ENCODE measurements around the gene ZNF219. TPM values are rescaled to one million over a fixed set of nuclear protein-coding genes. Genes with fewer than 3 reads are reported as not detected.

The ZNF219 gene
- total RNA-seq, 1 experiment from 2014 or later: 84.5 TPM

DNA sequence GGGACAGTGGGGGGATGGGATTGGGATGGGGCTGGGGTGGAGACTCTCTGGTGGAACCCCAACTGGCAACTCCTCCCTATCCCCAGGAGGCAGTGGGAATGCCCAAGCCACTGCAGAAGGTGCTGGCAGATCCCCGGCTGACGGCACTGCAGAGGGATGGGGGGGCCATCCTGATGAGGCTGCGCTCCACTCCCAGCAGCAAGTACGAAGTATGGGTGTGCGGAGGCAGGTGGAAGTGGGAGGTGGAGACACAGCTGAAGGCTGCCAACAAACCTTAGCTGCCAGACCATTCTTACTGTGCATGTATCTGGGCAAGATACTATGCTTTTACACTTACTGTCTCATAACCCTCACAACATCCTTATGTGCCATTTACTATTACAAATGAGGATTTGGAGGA, 20.2 kb downstream of the ZNF219 start:
- H3K4ac ChIP-seq (ENCODE audit: low read depth, low read length): no peak overlapping the region
- no peak overlapping the region for H3T11ph ChIP-seq (ENCODE audit: low read length)
- H4K20me1 ChIP-seq (ENCODE audit: control insufficient read depth, insufficient read depth, insufficient read length): no peaks in the 10 kb centered on the region
- H2BK120ac ChIP-seq (ENCODE audit: low read depth, low read length, poor library complexity, severe bottlenecking): no peak overlapping the region
- no peak overlapping the region for H2BK15ac ChIP-seq (ENCODE audit: low read depth, low read length)
- no peaks in the 10 kb centered on the region for H3K23me2 ChIP-seq (ENCODE audit: insufficient read length, low read depth, low read length, poor library complexity, severe bottlenecking)
- Mint-ChIP-seq H3K27me3 (ENCODE audit: low read depth) (no peaks in the 10 kb centered on the region), H3K4me3 (no peak overlapping the region), H3K4me1 (peaks cover 2% of the 10 kb centered on the region in 2 experiments; a peak in 3 of 4 replicates), H3K36me3 (ENCODE audit: insufficient read depth in 1 of 3, low read depth in 3 of 3) (peaks cover 64 to 94% (median 90%) of the 10 kb centered on the region in 3 experiments), H3K9me3 (no peaks in the 10 kb centered on the region), H3K27ac (no peak overlapping the region)
- no peak overlapping the region for H3K27ac ChIP-seq (ENCODE audit: insufficient read length, low read depth, low read length)
- no peak overlapping the region for H3K23ac ChIP-seq (ENCODE audit: insufficient read length, low read depth, low read length)
- WGBS (ENCODE audit: extremely low coverage, insufficient read length, low lambda C conversion rate): no CpG with 5 or more reads among the region's 5 CpGs
- H4K91ac ChIP-seq (ENCODE audit: insufficient read length, low read depth, low read length): no peak overlapping the region
- H3K56ac ChIP-seq (ENCODE audit: insufficient read length, low read depth, low read length): no peak overlapping the region
- H3K79me1 ChIP-seq (ENCODE audit: insufficient read depth, low read depth, low read length, poor library complexity, severe bottlenecking): no peaks in the 10 kb centered on the region
- H4K8ac ChIP-seq (replicated peaks; ENCODE audit: insufficient read length, low read depth, low read length): no peak overlapping the region
- no peak overlapping the region for H3K4me2 ChIP-seq (ENCODE audit: insufficient read depth, insufficient read length, low read length)
- H3K79me2 ChIP-seq (ENCODE audit: insufficient read depth, low read length): no peaks in the 10 kb centered on the region
- no peak overlapping the region for H4K5ac ChIP-seq (ENCODE audit: insufficient read length, low read depth, low read length)
- H2AFZ ChIP-seq (ENCODE audit: low read length): no peak overlapping the region
- no peak for DNase-seq
- H2BK5ac ChIP-seq (ENCODE audit: insufficient read length, low read length): no peak overlapping the region
- TF ChIP-seq, protein P1, sequence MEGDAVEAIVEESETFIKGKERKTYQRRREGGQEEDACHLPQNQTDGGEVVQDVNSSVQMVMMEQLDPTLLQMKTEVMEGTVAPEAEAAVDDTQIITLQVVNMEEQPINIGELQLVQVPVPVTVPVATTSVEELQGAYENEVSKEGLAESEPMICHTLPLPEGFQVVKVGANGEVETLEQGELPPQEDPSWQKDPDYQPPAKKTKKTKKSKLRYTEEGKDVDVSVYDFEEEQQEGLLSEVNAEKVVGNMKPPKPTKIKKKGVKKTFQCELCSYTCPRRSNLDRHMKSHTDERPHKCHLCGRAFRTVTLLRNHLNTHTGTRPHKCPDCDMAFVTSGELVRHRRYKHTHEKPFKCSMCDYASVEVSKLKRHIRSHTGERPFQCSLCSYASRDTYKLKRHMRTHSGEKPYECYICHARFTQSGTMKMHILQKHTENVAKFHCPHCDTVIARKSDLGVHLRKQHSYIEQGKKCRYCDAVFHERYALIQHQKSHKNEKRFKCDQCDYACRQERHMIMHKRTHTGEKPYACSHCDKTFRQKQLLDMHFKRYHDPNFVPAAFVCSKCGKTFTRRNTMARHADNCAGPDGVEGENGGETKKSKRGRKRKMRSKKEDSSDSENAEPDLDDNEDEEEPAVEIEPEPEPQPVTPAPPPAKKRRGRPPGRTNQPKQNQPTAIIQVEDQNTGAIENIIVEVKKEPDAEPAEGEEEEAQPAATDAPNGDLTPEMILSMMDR (conservative IDR thresholded peaks at IDR 0.05): no peak
- H3K4me1 ChIP-seq (ENCODE audit: insufficient read depth, low read length): no peaks in the 10 kb centered on the region
- H3K9me3 ChIP-seq (ENCODE audit: control insufficient read depth, low read depth, low read length): no peaks in the 10 kb centered on the region
- no peak overlapping the region for H2BK12ac ChIP-seq (ENCODE audit: insufficient read length, low read depth, low read length)
- no peaks in the 10 kb centered on the region for H3K27me3 ChIP-seq (ENCODE audit: insufficient read depth, low read length)
- no peak overlapping the region for H3K18ac ChIP-seq (ENCODE audit: insufficient read length, low read depth, low read length)
- no peak overlapping the region for H3K9ac ChIP-seq (ENCODE audit: extremely low read depth, insufficient read length, low read length)
- H2AK5ac ChIP-seq (ENCODE audit: insufficient read length, low read length): no peak overlapping the region
- H2BK20ac ChIP-seq (ENCODE audit: low read depth, low read length, poor library complexity, severe bottlenecking): no peak overlapping the region
- H3K14ac ChIP-seq (ENCODE audit: insufficient read depth, low read length): no peak overlapping the region

All from H9 (cell line).